Nephron progenitor cell (in vitro differentiated cells): ENCODE results near the gene TTR.

ENCODE experiments used
- DNase-seq: peaks from one replicate; pipeline ENCODE4 v3.0.0; 2021
- H3K27ac Mint-ChIP-seq: 2 replicates; pipeline ENCODE4 v1.8.0; 2021; ENCODE audit warnings: mild to moderate bottlenecking, moderate library complexity, mixed read lengths
- H3K27me3 Mint-ChIP-seq: 2 replicates; pipeline ENCODE4 v1.8.0; 2021; ENCODE audit warnings: mild to moderate bottlenecking, low read depth, mixed read lengths; ENCODE audit not compliant: poor library complexity
- H3K36me3 Mint-ChIP-seq: 2 replicates; pipeline ENCODE4 v1.8.0; 2021; ENCODE audit warnings: low read depth, mixed read lengths
- H3K4me1 Mint-ChIP-seq: 2 replicates; pipeline ENCODE4 v1.8.0; 2021; ENCODE audit warnings: mixed read lengths
- H3K4me3 Mint-ChIP-seq: 2 replicates; pipeline ENCODE4 v1.8.0; 2021; ENCODE audit warnings: mild to moderate bottlenecking, moderate library complexity, mixed read lengths
- H3K9me3 Mint-ChIP-seq: 2 replicates; pipeline ENCODE4 v1.8.0; 2021; ENCODE audit warnings: mild to moderate bottlenecking, moderate library complexity, mixed read lengths
- TF ChIP-seq, protein P1 (sequence below): fragments of 200-600 bp; sonication (generic); IDR thresholded peaks from 2 replicates; pipeline ENCODE4 v1.5.0; 2021; ENCODE audit warnings: antibody characterized with exemption

The TTR gene

DNA sequence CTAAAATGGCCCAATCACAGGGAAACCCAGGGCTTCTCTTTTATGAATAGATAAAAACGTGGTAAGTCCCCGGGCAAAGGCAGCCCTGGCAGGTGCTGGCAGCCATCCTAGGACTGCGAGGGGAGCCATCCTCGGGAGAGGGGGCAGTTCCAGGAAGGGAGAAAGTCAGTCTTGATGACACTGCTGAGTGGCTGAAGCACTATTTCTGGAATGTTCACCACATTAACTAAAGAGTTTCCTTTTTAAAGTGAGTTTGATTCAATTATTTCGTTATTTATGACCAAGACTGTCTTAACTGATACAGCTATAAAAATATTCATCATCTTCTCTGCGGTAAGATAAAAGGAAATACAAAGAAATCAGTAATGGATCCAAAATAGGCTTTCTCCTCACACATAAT, 20.4 kb downstream of the TTR start:
- H3K27ac Mint-ChIP-seq, result no peak overlapping the region
- no peak for DNase-seq
- no peaks in the 10 kb centered on the region for H3K36me3 Mint-ChIP-seq
- H3K4me1 Mint-ChIP-seq, result peaks cover 63% of the 10 kb centered on the region
- TF ChIP-seq, protein P1, sequence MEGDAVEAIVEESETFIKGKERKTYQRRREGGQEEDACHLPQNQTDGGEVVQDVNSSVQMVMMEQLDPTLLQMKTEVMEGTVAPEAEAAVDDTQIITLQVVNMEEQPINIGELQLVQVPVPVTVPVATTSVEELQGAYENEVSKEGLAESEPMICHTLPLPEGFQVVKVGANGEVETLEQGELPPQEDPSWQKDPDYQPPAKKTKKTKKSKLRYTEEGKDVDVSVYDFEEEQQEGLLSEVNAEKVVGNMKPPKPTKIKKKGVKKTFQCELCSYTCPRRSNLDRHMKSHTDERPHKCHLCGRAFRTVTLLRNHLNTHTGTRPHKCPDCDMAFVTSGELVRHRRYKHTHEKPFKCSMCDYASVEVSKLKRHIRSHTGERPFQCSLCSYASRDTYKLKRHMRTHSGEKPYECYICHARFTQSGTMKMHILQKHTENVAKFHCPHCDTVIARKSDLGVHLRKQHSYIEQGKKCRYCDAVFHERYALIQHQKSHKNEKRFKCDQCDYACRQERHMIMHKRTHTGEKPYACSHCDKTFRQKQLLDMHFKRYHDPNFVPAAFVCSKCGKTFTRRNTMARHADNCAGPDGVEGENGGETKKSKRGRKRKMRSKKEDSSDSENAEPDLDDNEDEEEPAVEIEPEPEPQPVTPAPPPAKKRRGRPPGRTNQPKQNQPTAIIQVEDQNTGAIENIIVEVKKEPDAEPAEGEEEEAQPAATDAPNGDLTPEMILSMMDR, result no peak
- no peaks in the 10 kb centered on the region for H3K27me3 Mint-ChIP-seq
- H3K4me3 Mint-ChIP-seq, result no peak overlapping the region
- H3K9me3 Mint-ChIP-seq, result no peaks in the 10 kb centered on the region

DNA sequence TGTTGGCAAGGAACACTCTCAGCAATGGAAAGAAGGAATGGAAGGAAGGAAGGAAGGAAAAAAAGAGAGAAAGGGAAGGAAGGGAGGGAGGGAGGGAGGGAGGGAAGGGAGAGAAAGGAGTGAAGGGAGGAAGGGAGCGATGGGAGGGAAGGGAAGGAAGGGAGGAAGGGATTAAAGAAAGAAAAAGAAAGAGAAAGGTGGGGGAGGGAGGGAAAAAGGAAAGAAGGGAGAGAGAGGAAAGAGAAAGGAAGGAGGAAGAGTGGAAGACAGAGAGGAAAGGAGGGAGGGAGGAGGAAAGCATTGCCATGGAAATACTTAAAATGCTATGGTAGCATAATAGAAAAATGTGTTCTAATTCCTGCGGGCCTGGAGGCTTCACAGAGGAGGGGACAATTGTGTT, 22.4 kb downstream of the TTR start:
- TF ChIP-seq, protein P1, result no peak
- Mint-ChIP-seq H3K4me3 (no peak overlapping the region), H3K27ac (no peak overlapping the region), H3K27me3 (no peaks in the 10 kb centered on the region), H3K36me3 (no peaks in the 10 kb centered on the region), H3K4me1 (peaks cover 53% of the 10 kb centered on the region), H3K9me3 (no peaks in the 10 kb centered on the region)
- no peak for DNase-seq

DNA sequence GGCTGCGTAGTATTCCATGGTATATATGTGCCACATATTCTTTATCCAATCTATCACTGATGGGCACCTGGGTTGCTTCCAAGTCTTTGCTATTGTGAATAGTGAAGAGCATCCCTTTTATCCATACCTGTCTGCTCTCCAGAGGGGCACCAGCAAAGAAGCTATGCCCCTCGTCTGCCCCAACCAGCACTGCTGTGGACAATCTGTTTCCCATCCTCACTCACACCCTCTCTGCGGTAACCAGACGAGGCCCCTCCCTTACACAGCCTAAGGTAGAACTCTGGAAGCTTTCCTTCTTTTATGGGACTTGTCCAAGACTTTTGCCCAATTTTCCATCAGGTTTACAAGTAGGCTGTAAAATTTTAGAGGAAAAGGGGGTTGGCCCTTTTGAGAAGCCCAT, 24.9 kb downstream of the TTR start:
- Mint-ChIP-seq H3K4me1 (peaks cover 28% of the 10 kb centered on the region), H3K4me3 (no peak overlapping the region), H3K27me3 (no peaks in the 10 kb centered on the region), H3K27ac (no peak overlapping the region), H3K36me3 (peaks cover 12% of the 10 kb centered on the region), H3K9me3 (no peaks in the 10 kb centered on the region)
- no peak for DNase-seq
- TF ChIP-seq, protein P1, result no peak

DNA sequence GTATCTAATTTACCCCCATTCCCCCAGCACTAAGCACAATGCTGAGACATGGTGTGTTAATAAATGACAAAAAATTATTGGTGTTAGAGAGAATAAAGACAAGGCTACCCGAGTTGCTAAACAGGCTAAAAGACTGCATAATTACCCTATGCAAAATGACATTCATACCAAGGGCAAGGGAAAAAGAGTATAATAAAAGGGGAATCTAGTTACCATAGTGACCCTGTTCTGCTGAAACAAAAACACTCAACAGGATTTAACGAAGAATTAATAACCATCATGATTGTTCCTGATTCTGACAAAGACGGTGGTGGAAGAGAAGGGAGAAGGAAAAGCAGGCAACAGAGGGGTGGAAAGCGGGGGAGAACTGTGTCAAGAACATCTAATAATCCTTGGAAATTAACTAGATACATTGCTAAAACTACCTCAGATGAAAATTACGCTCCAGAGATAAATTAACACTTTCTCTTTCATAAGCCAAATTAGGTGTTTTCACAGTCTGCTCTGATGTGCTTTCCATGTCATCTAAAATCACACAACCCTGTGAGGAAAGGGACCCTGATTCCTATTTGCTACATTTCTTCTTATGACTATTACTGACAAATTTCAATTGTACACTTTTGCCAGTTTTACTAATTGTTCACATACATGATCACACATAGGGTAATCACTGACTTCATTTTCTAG, 25.5 kb downstream of the TTR start:
- Mint-ChIP-seq H3K27me3 (no peaks in the 10 kb centered on the region), H3K36me3 (peaks cover 12% of the 10 kb centered on the region), H3K9me3 (no peaks in the 10 kb centered on the region), H3K27ac (no peak overlapping the region), H3K4me1 (peaks cover 22% of the 10 kb centered on the region), H3K4me3 (no peak overlapping the region)
- DNase-seq, result no peak
- TF ChIP-seq, protein P1, result no peak

DNA sequence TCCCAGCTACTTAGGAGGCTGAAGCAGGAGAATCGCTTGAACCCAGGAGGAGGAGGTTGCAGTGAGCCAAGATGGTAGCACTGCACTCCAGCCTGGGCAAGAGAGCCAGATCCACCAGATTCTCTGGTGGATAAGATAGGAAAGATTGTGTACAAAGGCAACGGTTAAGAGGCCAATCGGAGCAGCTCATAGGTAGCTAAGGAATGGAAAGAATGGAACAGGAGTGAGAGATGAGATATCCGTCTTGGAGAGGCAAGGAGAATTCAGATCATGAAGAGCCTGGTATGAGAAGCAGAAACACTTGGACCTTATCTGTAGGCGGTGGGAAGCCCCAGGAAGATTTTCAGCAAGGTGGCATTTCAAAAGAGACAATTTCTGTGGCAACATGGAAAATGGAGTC, 27.1 kb downstream of the TTR start:
- H3K27me3 Mint-ChIP-seq, result no peaks in the 10 kb centered on the region

More for the DNA sequence above, 27.1 kb downstream of the TTR start:
- Mint-ChIP-seq H3K27ac (no peak overlapping the region), H3K9me3 (no peaks in the 10 kb centered on the region), H3K4me1 (peaks cover 11% of the 10 kb centered on the region), H3K4me3 (no peak overlapping the region), H3K36me3 (peaks cover 12% of the 10 kb centered on the region)
- TF ChIP-seq, protein P1, result no peak
- DNase-seq, result no peak
